ENCODE results near the gene FTCD. TPM values are rescaled to one million over a fixed set of nuclear protein-coding genes. Genes with fewer than 3 reads are reported as not detected.

The FTCD gene
- total and polyA plus RNA-seq, 2 donors (not counting 3 experiments of a cell fraction or from before 2014, with no cell fraction given): 0.06 to 1.2 TPM

GRCh38 chr21:46089285-46089684, 66.1 kb downstream of the FTCD start:
- Histone ChIP-seq H3K4me1 (ENCODE audit: control insufficient read depth, extremely low read depth, insufficient read depth, low read length) (no peaks in the 10 kb centered on the region), H3K9me3 (replicated peaks; ENCODE audit: control insufficient read depth, insufficient read depth, low read length) (no peaks in the 10 kb centered on the region), H3K27ac (ENCODE audit: insufficient read depth, low read depth, low read length) (no peak overlapping the region), H2AFZ (ENCODE audit: low read depth, low read length) (no peak overlapping the region), H3K4me2 (ENCODE audit: insufficient read depth, low read length) (no peak overlapping the region), H4K20me1 (replicated peaks; ENCODE audit: control insufficient read depth, extremely low read depth, insufficient read depth, low read length) (no peaks in the 10 kb centered on the region), H3K9ac (replicated peaks; ENCODE audit: extremely low read depth, insufficient read depth, low read length) (no peak overlapping the region), H3K79me2 (ENCODE audit: control insufficient read depth, insufficient read depth, low read length) (no peaks in the 10 kb centered on the region), H3K9me1 (replicated peaks; ENCODE audit: control insufficient read depth, extremely low read depth, insufficient read depth, low read length) (no peaks in the 10 kb centered on the region), H3K36me3 (ENCODE audit: control insufficient read depth in 2 of 2, extremely low read depth in 1 of 2, insufficient read depth in 2 of 2, low read length in 2 of 2) (no peaks in the 10 kb centered on the region), H3K4me3 (replicated peaks in 1 of 3; ENCODE audit: insufficient read depth in 1 of 3, low read depth in 1 of 3, low read length in 3 of 3) (no peak overlapping the region), H3K27me3 (ENCODE audit: control insufficient read depth in 2 of 2, insufficient read depth in 2 of 2, low read length in 2 of 2) (peaks cover 0 to 2% of the 10 kb centered on the region in 2 experiments)
- no peak for TF ChIP-seq FOS (IDR thresholded peaks at IDR 0.05; ENCODE audit: borderline replicate concordance, insufficient read depth, low read length)
- TF ChIP-seq MYC (IDR thresholded peaks at IDR 0.05; ENCODE audit: low read depth, low read length): no peak
- TF ChIP-seq POLR2AphosphoS5 (IDR thresholded peaks at IDR 0.05; ENCODE audit: insufficient read depth, low read depth, low read length): no peak
- no peak for TF ChIP-seq GATA2 (IDR thresholded peaks at IDR 0.05; ENCODE audit: insufficient read depth, insufficient read length, low read depth, low read length)
- TF ChIP-seq, protein P1, sequence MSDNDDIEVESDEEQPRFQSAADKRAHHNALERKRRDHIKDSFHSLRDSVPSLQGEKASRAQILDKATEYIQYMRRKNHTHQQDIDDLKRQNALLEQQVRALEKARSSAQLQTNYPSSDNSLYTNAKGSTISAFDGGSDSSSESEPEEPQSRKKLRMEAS (IDR thresholded peaks at IDR 0.05; ENCODE audit: insufficient read depth, insufficient read length): no peak
- TF ChIP-seq JUN (IDR thresholded peaks at IDR 0.05; ENCODE audit: borderline replicate concordance, insufficient read depth, insufficient read length, low read depth): no peak
- TF ChIP-seq, protein P2, sequence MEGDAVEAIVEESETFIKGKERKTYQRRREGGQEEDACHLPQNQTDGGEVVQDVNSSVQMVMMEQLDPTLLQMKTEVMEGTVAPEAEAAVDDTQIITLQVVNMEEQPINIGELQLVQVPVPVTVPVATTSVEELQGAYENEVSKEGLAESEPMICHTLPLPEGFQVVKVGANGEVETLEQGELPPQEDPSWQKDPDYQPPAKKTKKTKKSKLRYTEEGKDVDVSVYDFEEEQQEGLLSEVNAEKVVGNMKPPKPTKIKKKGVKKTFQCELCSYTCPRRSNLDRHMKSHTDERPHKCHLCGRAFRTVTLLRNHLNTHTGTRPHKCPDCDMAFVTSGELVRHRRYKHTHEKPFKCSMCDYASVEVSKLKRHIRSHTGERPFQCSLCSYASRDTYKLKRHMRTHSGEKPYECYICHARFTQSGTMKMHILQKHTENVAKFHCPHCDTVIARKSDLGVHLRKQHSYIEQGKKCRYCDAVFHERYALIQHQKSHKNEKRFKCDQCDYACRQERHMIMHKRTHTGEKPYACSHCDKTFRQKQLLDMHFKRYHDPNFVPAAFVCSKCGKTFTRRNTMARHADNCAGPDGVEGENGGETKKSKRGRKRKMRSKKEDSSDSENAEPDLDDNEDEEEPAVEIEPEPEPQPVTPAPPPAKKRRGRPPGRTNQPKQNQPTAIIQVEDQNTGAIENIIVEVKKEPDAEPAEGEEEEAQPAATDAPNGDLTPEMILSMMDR (IDR thresholded peaks at IDR 0.05; ENCODE audit: extremely low read depth in 1 of 2, insufficient read depth in 1 of 2, low read depth in 1 of 2, low read length in 2 of 2): no peak
- TF ChIP-seq EZH2 (IDR thresholded peaks at IDR 0.05; ENCODE audit: borderline replicate concordance, low read depth, low read length, severe bottlenecking): no peak
- no peak for TF ChIP-seq POLR2A (IDR thresholded peaks at IDR 0.05; ENCODE audit: low read depth, low read length)
- ChIA-PET CTCF (no interaction called here), POLR2A (no interaction called here)
- dilution Hi-C loops (cut with MboI; ENCODE audit: extremely low pct_ligation_motif_present, low sequenced_read_pairs): no loop called here
- no peak for FAIRE-seq
- no peak for DNase-seq (ENCODE audit: low read depth, low spot score)
- intact Hi-C loops (cut with micrococcal nuclease): no loop called here
- BruUV-seq (replicated peaks): no TSS peak

Measured in endothelial cell of umbilical vein (primary cell).